ENCODE results near the gene TLR1.

The TLR1 gene

GRCh38 chr4:38759113-38759789 lies 45.3 kb downstream of the TLR1 start:
- peaks cover 7 to 11% of the 10 kb centered on the region in 2 donors for H3K27me3 Mint-ChIP-seq
- no peak overlapping the region for H3K27ac Mint-ChIP-seq
- no peaks in the 10 kb centered on the region for H3K9me3 Mint-ChIP-seq
- H3K4me3 Mint-ChIP-seq, result no peak overlapping the region
- DNase-seq, result peak; percentile 33 to 62 (median 35)
- H3K4me1 Mint-ChIP-seq (ENCODE audit: low read depth in 2 of 2), result peaks cover 4% of the 10 kb centered on the region in 2 donors
- ATAC-seq (replicated peaks), result peak; percentile 64
- H3K36me3 Mint-ChIP-seq (ENCODE audit: insufficient read depth), result no peaks in the 10 kb centered on the region

GRCh38 chr4:38757945-38758600 lies 46.5 kb downstream of the TLR1 start:
- no peak overlapping the region for H3K27ac Mint-ChIP-seq
- ATAC-seq (replicated peaks) (no peak), DNase-seq (no peak)
- H3K36me3 Mint-ChIP-seq (ENCODE audit: insufficient read depth), result no peaks in the 10 kb centered on the region
- H3K4me1 Mint-ChIP-seq (ENCODE audit: low read depth in 2 of 2), result peaks cover 4% of the 10 kb centered on the region in 2 donors
- no peaks in the 10 kb centered on the region for H3K9me3 Mint-ChIP-seq
- no peak overlapping the region for H3K4me3 Mint-ChIP-seq
- peaks cover 7 to 11% of the 10 kb centered on the region in 2 donors for H3K27me3 Mint-ChIP-seq

GRCh38 chr4:38752941-38753806 lies 51.4 kb downstream of the TLR1 start:
- H3K4me1 Mint-ChIP-seq (ENCODE audit: low read depth in 2 of 2), result no peaks in the 10 kb centered on the region
- H3K36me3 Mint-ChIP-seq (ENCODE audit: insufficient read depth), result no peaks in the 10 kb centered on the region
- ATAC-seq (replicated peaks) (no peak), DNase-seq (no peak)
- no peaks in the 10 kb centered on the region for H3K27me3 Mint-ChIP-seq
- H3K27ac Mint-ChIP-seq, result no peak overlapping the region
- H3K4me3 Mint-ChIP-seq, result no peak overlapping the region
- peaks cover 0 to under 1% of the 10 kb centered on the region in 2 donors for H3K9me3 Mint-ChIP-seq

GRCh38 chr4:38752372-38752940 lies 52.1 kb downstream of the TLR1 start:
- Mint-ChIP-seq H3K27ac (no peak overlapping the region), H3K4me3 (no peak overlapping the region), H3K9me3 (peaks cover 0 to 2% of the 10 kb centered on the region in 2 donors), H3K27me3 (no peaks in the 10 kb centered on the region), H3K36me3 (ENCODE audit: insufficient read depth) (no peaks in the 10 kb centered on the region), H3K4me1 (ENCODE audit: low read depth in 2 of 2) (no peaks in the 10 kb centered on the region)
- DNase-seq, result no peak
- ATAC-seq (replicated peaks), result peak; percentile 77

- ATAC-seq (replicated peaks), result no peak
These were observed 53.1 kb downstream of the TLR1 start for GRCh38 chr4:38751341-38752010.

GRCh38 chr4:38749336-38749735 lies 55.3 kb downstream of the TLR1 start:
- Mint-ChIP-seq H3K27ac (no peak overlapping the region), H3K4me1 (ENCODE audit: low read depth in 2 of 2) (no peaks in the 10 kb centered on the region), H3K9me3 (peaks cover 0 to 4% of the 10 kb centered on the region in 2 donors), H3K27me3 (no peaks in the 10 kb centered on the region), H3K36me3 (ENCODE audit: insufficient read depth) (no peaks in the 10 kb centered on the region), H3K4me3 (no peak overlapping the region)
- no peak for DNase-seq
- ATAC-seq (replicated peaks), result no peak

More at GRCh38 chr4:38751341-38752010, 53.1 kb downstream of the TLR1 start:
- Mint-ChIP-seq H3K27ac (no peak overlapping the region), H3K36me3 (ENCODE audit: insufficient read depth) (no peaks in the 10 kb centered on the region), H3K4me1 (ENCODE audit: low read depth in 2 of 2) (no peaks in the 10 kb centered on the region), H3K4me3 (no peak overlapping the region), H3K27me3 (no peaks in the 10 kb centered on the region), H3K9me3 (peaks cover 0 to 4% of the 10 kb centered on the region in 2 donors)
- DNase-seq, result no peak

GRCh38 chr4:38747629-38748028 lies 57.0 kb downstream of the TLR1 start:
- Mint-ChIP-seq H3K4me3 (no peak overlapping the region), H3K27ac (no peak overlapping the region), H3K4me1 (ENCODE audit: low read depth in 2 of 2) (no peaks in the 10 kb centered on the region), H3K27me3 (peaks cover under 1 to 1% of the 10 kb centered on the region in 2 donors), H3K36me3 (ENCODE audit: insufficient read depth) (no peaks in the 10 kb centered on the region), H3K9me3 (peaks cover 0 to 4% of the 10 kb centered on the region in 2 donors)
- ATAC-seq (replicated peaks) (no peak), DNase-seq (no peak)

All from effector memory CD8-positive, alpha-beta T cell (primary cell).